HG03108 (cell line): ENCODE measurements around the gene GREM1.

ENCODE experiments used
- ATAC-seq: cut with Tn5 transposase; IDR thresholded peaks from one replicate; pipeline ENCODE4 v1.9.1; 2021; ENCODE audit warnings: moderate library complexity; ENCODE audit not compliant: unreplicated experiment

Gene GREM1

DNA sequence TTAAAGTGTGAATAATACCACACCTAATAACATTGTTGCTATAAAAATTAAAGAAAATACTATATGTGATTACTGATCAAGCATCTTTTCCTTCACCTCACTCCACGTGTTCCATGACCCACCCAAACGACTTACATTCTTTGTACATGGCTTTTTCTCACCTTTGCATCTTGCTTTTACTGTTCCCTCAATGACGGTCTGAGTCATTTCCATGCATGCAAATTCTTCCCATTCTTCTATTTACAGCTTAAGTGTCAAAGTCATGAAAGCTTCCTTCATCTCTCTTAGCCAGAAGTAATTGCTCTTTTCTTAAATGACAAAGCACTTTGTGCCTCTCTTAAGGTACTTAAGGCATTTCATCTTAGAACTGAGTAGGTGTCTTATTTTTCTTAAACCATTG lies 64.0 kb downstream of the GREM1 start:
- no peak for ATAC-seq

DNA sequence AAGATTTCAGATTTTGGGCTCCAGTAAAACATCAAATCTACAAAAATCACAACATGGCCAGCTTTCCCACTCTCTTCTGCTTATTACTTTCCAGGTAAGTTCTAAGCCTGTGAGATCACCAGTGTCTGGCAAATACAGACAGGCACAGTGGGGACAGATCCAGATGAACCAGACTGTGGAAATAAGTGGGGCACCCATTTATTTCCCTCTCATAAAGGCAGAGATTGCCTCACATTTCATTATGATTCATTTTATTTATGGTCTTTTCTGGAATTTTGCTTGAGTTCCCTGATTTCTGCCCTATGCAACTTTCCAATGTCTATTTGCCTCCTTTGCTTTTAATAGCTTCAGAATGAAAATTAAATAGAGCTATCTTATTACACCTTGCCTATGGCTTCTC lies 66.8 kb downstream of the GREM1 start:
- ATAC-seq, result no peak

DNA sequence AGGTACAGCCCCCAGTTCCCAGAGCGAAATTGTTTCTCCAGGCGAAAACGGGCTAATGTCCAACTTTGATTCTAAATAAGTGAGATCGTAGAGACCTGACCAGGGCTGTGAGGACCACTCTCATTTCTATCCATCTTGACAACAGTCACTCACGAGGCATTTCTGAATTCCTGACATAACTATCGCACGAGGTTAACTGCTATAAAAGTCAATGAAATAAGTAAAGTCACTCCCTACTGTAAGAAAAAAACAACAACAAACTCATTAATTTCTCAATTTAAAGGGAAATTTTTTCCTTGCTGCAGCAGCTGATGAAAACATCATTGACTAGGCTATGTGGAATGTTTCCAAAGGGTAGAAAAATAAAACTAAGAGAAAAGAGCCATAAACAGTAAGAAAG lies 69.1 kb downstream of the GREM1 start:
- ATAC-seq, result no peak

DNA sequence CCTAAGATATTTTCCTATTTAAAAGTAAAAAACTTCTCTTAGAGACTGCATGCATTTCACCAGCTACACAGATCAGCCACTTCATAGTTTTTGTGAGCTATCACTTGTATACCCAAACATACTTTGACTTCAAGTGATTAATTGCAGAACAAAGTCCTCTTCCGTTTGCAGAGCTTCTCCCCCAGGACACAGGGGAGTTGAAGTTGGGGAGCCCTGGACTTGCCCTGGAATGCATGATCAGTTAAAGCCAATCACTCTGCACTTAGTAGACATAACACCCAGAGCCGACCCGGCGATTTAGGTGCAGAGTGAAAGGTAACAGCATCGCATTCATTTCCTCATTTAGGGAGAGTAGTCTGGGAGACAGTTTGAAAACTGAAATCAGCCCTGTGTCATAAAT lies 70.1 kb downstream of the GREM1 start:
- ATAC-seq, result no peak

DNA sequence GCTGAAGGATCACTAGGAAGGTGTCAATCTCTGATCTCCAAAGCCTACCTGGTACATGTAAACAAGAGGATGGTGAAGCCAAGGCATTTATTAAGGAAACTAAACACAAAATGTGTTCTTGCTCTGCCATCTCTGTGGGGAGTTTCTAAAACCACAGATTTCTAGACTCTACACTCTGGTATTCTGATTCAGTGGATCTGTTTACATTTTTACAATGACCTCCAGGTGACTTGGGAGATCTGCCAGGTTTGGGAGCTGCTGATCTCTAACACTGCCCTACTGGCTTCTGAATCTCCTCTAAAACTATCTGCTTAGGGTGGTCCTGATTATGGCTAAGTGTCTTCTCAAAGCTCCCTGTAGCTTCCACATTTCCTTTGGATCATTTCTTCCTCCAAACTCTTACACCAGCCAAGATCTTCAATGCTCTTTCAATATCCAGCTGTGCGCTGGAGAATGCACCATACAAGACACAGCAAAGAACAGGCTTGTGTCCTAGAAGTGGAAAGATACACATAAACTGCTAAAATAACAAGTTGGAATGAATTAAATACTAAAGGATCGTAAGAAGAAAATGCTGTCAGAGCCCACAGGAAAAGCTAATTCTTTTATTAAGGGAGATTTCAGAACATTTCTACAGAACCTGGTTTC lies 72.7 kb downstream of the GREM1 start:
- ATAC-seq, result no peak

DNA sequence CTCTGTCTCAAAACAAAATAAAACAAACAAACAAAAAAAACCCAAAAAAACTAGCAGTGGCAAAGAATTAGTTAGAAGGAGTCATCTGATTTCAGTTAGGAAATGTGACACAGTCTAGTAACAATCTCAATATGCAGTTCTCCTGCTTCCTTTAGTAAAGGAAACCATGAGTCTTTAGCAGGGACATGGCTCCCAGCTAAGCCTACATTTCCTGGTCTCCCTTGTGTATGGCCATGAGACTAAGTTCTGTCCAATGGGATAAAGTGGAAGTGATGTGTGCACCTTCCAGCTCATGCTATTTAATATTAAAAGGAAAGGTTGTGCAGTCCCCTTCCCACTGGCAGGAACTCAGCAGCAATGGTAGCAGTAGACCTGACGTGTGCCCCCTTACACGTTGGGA lies 74.6 kb downstream of the GREM1 start:
- no peak for ATAC-seq
